CD14-positive monocyte (primary cell): ENCODE results near the gene PTPRN2. TPM values are rescaled to one million over a fixed set of nuclear protein-coding genes. Genes with fewer than 3 reads are reported as not detected.

Experiments
- DNase-seq, 3 donors: peaks; one replicate each; pipeline ENCODE4 v3.0.0-alpha.2; 2011 to 2022
- H2AFZ ChIP-seq: 2 replicates; pipeline ENCODE4 v1.6.0; 2012; ENCODE audit warnings: mild to moderate bottlenecking, low read depth, low read length, inconsistent platforms; ENCODE audit not compliant: insufficient read depth, poor library complexity, severe bottlenecking
- H3K27ac ChIP-seq, 2 donors: 1 replicate in 1 of 2; 2 replicates in 1 of 2; pipeline ENCODE4 v1.5.1; 2012 to 2013; ENCODE audit warnings: low read length in 2 of 2, control low read depth in 1 of 2, inconsistent platforms in 1 of 2, low read depth in 1 of 2, mild to moderate bottlenecking in 1 of 2
- H3K27me3 ChIP-seq, 2 donors: one replicate each; pipeline versions ENCODE4 v1.6.0 to v1.6.1; 2011 to 2013; ENCODE audit warnings: low read length in 2 of 2; ENCODE audit not compliant: control insufficient read depth in 2 of 2, insufficient read depth in 2 of 2
- H3K36me3 ChIP-seq, 2 donors: replicated peaks in 1 of 2; 1 replicate in 1 of 2; 2 replicates in 1 of 2; pipeline versions ENCODE4 v1.5.1 to v1.6.1; 2012 to 2013; ENCODE audit warnings: low read length in 2 of 2, control low read depth in 1 of 2, inconsistent platforms in 1 of 2, mild to moderate bottlenecking in 1 of 2; ENCODE audit not compliant: insufficient read depth in 2 of 2, control insufficient read depth in 1 of 2
- H3K4me1 ChIP-seq, 2 donors: 1 replicate in 1 of 2; 2 replicates in 1 of 2; pipeline versions ENCODE4 v1.5.1 to v1.6.1; 2012 to 2013; ENCODE audit warnings: low read length in 2 of 2, control low read depth in 1 of 2, inconsistent platforms in 1 of 2, mild to moderate bottlenecking in 1 of 2, moderate library complexity in 1 of 2; ENCODE audit not compliant: insufficient read depth in 2 of 2, control insufficient read depth in 1 of 2
- H3K4me2 ChIP-seq: replicated peaks from 2 replicates; pipeline ENCODE3; 2012; ENCODE audit warnings: low read length, moderate library complexity, mild to moderate bottlenecking; ENCODE audit not compliant: poor library complexity, severe bottlenecking; ENCODE audit errors: extremely low read depth
- H3K4me3 ChIP-seq, 3 experiments: fragments of 200-600 bp in 1 of 3; sonication (generic) in 1 of 3; replicated peaks in 1 of 3; 1 replicate in 2 of 3; 2 replicates in 1 of 3; pipeline ENCODE4 v1.5.1; 2011 to 2013; ENCODE audit warnings: low read length in 3 of 3, mild to moderate bottlenecking in 3 of 3, control low read depth in 2 of 3, low read depth in 2 of 3, inconsistent platforms in 1 of 3, moderate library complexity in 1 of 3
- H3K79me2 ChIP-seq: 2 replicates; pipeline ENCODE4 v1.6.0; 2012; ENCODE audit warnings: mild to moderate bottlenecking, control low read depth, inconsistent platforms, low read length, moderate library complexity; ENCODE audit not compliant: insufficient read depth
- H3K9ac ChIP-seq: 2 replicates; pipeline ENCODE4 v1.6.0; 2017; ENCODE audit warnings: low read length, mild to moderate bottlenecking; ENCODE audit not compliant: insufficient read depth, poor library complexity, severe bottlenecking
- H3K9me3 ChIP-seq, 2 donors: replicated peaks in 1 of 2; 1 replicate in 1 of 2; 2 replicates in 1 of 2; pipeline versions ENCODE4 v1.5.1 to v1.6.1; 2012 to 2013; ENCODE audit warnings: low read length in 2 of 2, control low read depth in 1 of 2; ENCODE audit not compliant: control insufficient read depth in 1 of 2, insufficient read depth in 1 of 2
- H4K20me1 ChIP-seq: 2 replicates; pipeline ENCODE4 v1.6.0; 2012; ENCODE audit warnings: mild to moderate bottlenecking, low read length, control low read depth, moderate library complexity; ENCODE audit not compliant: insufficient read depth
- H3K27ac Mint-ChIP-seq, 7 donors: one replicate each; pipeline ENCODE4 v1.8.0; 2020; ENCODE audit warnings: mild to moderate bottlenecking in 7 of 7, mixed read lengths in 7 of 7, moderate library complexity in 6 of 7, inconsistent platforms in 2 of 7
- H3K27me3 Mint-ChIP-seq, 3 donors: one replicate each; pipeline ENCODE4 v1.8.0; 2021 to 2022; ENCODE audit warnings: low read depth in 3 of 3, mild to moderate bottlenecking in 3 of 3, mixed read lengths in 3 of 3, moderate library complexity in 3 of 3, inconsistent platforms in 1 of 3
- H3K36me3 Mint-ChIP-seq, 2 donors: one replicate each; pipeline ENCODE4 v1.8.0; 2020; ENCODE audit warnings: mixed read lengths in 2 of 2, inconsistent platforms in 1 of 2, mild to moderate bottlenecking in 1 of 2
- H3K4me1 Mint-ChIP-seq: one replicate; pipeline ENCODE4 v1.8.0; 2020; ENCODE audit warnings: mild to moderate bottlenecking, mixed read lengths
- H3K4me3 Mint-ChIP-seq, 2 donors: one replicate each; pipeline ENCODE4 v1.8.0; 2020; ENCODE audit warnings: mild to moderate bottlenecking in 2 of 2, mixed read lengths in 2 of 2, moderate library complexity in 1 of 2
- H3K9me3 Mint-ChIP-seq, 7 donors: one replicate each; pipeline ENCODE4 v1.8.0; 2020 to 2022; ENCODE audit warnings: mixed read lengths in 7 of 7, mild to moderate bottlenecking in 6 of 7, moderate library complexity in 6 of 7, inconsistent platforms in 2 of 7
- WGBS: methylation state at CpG from one replicate; pipeline ENCODE4 v1.1.5; 2013; ENCODE audit warnings: missing lambda C conversion rate; ENCODE audit not compliant: insufficient coverage; 5-methylcytosine and 5-hydroxymethylcytosine counted together
- intact Hi-C, 2 donors: fragments of 100-400 bp; cut with micrococcal nuclease; formaldehyde crosslinking; loops; one replicate each; pipeline versions ENCODE4 v1.15.0 to v1.15.1; 2023
- polyA plus RNA-seq, 3 donors: library from polyadenylated mRNA; depleted of rRNA in 1 of 3; unstranded in 2 of 3; stranded (reverse) in 1 of 3; fragments of 300-500 nt in 2 of 3; fragments of >200 nt in 1 of 3; fragmentation: Illumina TruSeq in 2 of 3; gene quantifications; 1 replicate in 2 of 3; 2 replicates in 1 of 3; pipeline ENCODE4 v1.2.3, GENCODE V29; 2012 to 2021
- TF ChIP-seq, protein P1 (sequence below): fragments of 200-600 bp; IDR thresholded peaks from one replicate; pipeline ENCODE4 v1.8.0; 2022; ENCODE audit warnings: antibody characterized with exemption, mild to moderate bottlenecking

PTPRN2 gene
- polyA plus RNA-seq, 3 donors, result 0.25 to 1.4 (median 0.97) TPM

DNA sequence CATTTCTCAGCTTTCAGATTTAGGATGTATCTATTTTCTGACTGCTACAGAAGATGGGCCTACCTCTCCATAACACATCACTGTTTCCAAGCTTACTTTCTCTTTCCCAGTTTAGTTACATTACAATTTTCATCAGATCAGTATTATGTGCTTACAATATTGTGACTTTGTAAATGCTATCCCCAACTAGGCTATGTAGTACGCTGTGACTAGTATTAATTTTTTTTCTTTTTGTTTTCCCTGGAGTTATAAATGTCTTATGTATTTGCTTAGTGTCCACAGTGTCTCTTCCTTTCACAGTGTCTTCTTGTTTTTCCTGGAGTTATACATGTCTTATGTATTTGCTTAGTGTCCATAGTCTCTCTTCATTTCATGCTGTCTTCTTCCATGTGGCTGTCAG lies 188.9 kb downstream of the PTPRN2 start:
- Mint-ChIP-seq H3K4me1 (no peaks in the 10 kb centered on the region), H3K9me3 (peaks cover 10 to 17% (median 12%) of the 10 kb centered on the region in 7 donors), H3K36me3 (no peaks in the 10 kb centered on the region), H3K4me3 (no peak overlapping the region), H3K27ac (no peak overlapping the region), H3K27me3 (peaks cover 2 to 6% (median 2%) of the 10 kb centered on the region in 3 donors)
- Histone ChIP-seq H3K4me3 (no peak overlapping the region), H3K4me1 (no peaks in the 10 kb centered on the region), H4K20me1 (no peaks in the 10 kb centered on the region), H3K79me2 (no peaks in the 10 kb centered on the region), H3K9ac (no peak overlapping the region), H3K27ac (no peak overlapping the region), H2AFZ (no peak overlapping the region), H3K27me3 (no peaks in the 10 kb centered on the region), H3K36me3 (no peaks in the 10 kb centered on the region), H3K9me3 (peaks cover 0 to 15% of the 10 kb centered on the region in 2 donors), H3K4me2 (no peak overlapping the region)
- TF ChIP-seq, protein P1, sequence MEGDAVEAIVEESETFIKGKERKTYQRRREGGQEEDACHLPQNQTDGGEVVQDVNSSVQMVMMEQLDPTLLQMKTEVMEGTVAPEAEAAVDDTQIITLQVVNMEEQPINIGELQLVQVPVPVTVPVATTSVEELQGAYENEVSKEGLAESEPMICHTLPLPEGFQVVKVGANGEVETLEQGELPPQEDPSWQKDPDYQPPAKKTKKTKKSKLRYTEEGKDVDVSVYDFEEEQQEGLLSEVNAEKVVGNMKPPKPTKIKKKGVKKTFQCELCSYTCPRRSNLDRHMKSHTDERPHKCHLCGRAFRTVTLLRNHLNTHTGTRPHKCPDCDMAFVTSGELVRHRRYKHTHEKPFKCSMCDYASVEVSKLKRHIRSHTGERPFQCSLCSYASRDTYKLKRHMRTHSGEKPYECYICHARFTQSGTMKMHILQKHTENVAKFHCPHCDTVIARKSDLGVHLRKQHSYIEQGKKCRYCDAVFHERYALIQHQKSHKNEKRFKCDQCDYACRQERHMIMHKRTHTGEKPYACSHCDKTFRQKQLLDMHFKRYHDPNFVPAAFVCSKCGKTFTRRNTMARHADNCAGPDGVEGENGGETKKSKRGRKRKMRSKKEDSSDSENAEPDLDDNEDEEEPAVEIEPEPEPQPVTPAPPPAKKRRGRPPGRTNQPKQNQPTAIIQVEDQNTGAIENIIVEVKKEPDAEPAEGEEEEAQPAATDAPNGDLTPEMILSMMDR, result no peak
- DNase-seq, result no peak
- no CpG with 5 or more reads among the region's 1 CpG for WGBS
- intact Hi-C loops, result no loop called here

DNA sequence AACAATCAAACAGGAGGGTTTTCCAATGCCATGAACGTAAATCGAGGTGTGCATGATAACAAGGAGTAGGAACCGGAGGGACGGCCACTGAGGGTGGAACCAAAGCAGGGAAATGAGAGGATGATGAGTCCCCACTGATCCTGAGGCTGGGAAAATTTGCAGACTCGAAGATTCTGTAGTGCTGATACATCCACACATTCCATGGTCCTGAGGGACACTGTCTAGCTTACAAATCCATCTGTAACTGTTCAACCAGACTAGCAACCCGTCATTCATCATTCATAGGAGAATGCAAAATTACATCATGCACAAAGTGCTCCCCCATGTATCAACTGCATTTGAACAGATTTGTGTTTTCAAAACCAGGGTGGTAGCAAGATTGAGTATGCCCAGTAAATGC lies 189.7 kb downstream of the PTPRN2 start:
- H3K4me1 Mint-ChIP-seq, result no peaks in the 10 kb centered on the region
- intact Hi-C loops, result no loop called here
- no peak for DNase-seq
- Histone ChIP-seq H3K4me2 (no peak overlapping the region), H4K20me1 (no peaks in the 10 kb centered on the region), H2AFZ (no peak overlapping the region), H3K4me1 (no peaks in the 10 kb centered on the region), H3K79me2 (no peaks in the 10 kb centered on the region), H3K9me3 (peaks cover 0 to 15% of the 10 kb centered on the region in 2 donors), H3K36me3 (no peaks in the 10 kb centered on the region), H3K27me3 (no peaks in the 10 kb centered on the region), H3K9ac (no peak overlapping the region), H3K4me3 (no peak overlapping the region), H3K27ac (no peak overlapping the region)
- no peak overlapping the region for H3K4me3 Mint-ChIP-seq
- no peaks in the 10 kb centered on the region for H3K36me3 Mint-ChIP-seq
- TF ChIP-seq, protein P1, result no peak
- H3K9me3 Mint-ChIP-seq, result peaks cover 10 to 17% (median 12%) of the 10 kb centered on the region in 7 donors
- H3K27ac Mint-ChIP-seq, result no peak overlapping the region
- 100% methylated on average over 5 of the region's 6 CpGs for WGBS
- H3K27me3 Mint-ChIP-seq, result peaks cover 2% of the 10 kb centered on the region in 3 donors
